Common myeloid progenitor, CD34-positive (primary cell): ENCODE data around the gene ZBTB46.

ENCODE experiments used
- CTCF ChIA-PET: fragments of 350-600 bp; sonication (Branson Sonifier 250); formaldehyde crosslinking; loops from one replicate; lab custom pipeline; 2021; ENCODE audit warnings: antibody characterized with exemption; lab: Charles Lee
- POLR2A ChIA-PET: fragments of 350-600 bp; sonication (Branson Sonifier 250); formaldehyde crosslinking; loops from one replicate; lab custom pipeline; 2021; ENCODE audit warnings: antibody characterized with exemption; lab: Charles Lee
- DNase-seq, 3 donors: peaks; one replicate each; pipeline versions ENCODE4 v3.0.0 to v3.0.0-alpha.2; 2013
- H3K27ac ChIP-seq, 2 experiments: 1 replicate in 1 of 2; 2 replicates in 1 of 2; pipeline ENCODE4 v1.7.0; 2013; ENCODE audit warnings: inconsistent platforms in 2 of 2, low read length in 2 of 2, mild to moderate bottlenecking in 2 of 2, low read depth in 1 of 2, moderate library complexity in 1 of 2; ENCODE audit not compliant: severe bottlenecking in 2 of 2, insufficient read depth in 1 of 2, poor library complexity in 1 of 2
- H3K27me3 ChIP-seq, 5 experiments: replicated peaks in 2 of 5; 1 replicate in 3 of 5; 2 replicates in 2 of 5; pipeline versions ENCODE4 v1.6.1 to v1.7.0; 2013; ENCODE audit warnings: low read length in 4 of 5, mild to moderate bottlenecking in 2 of 5, moderate library complexity in 2 of 5, inconsistent platforms in 1 of 5; ENCODE audit not compliant: insufficient read depth in 5 of 5, control insufficient read depth in 4 of 5
- H3K36me3 ChIP-seq, 4 experiments: 1 replicate in 2 of 4; 2 replicates in 2 of 4; pipeline versions ENCODE4 v1.6.1 to v1.7.0; 2013; ENCODE audit warnings: low read length in 3 of 4, control low read depth in 1 of 4, mild to moderate bottlenecking in 1 of 4; ENCODE audit not compliant: control insufficient read depth in 4 of 4, insufficient read depth in 4 of 4
- H3K4me1 ChIP-seq, 4 experiments: 1 replicate in 3 of 4; 2 replicates in 1 of 4; pipeline versions ENCODE4 v1.6.1 to v1.7.1; 2013; ENCODE audit warnings: low read length in 3 of 4, mild to moderate bottlenecking in 3 of 4, control low read depth in 1 of 4, inconsistent platforms in 1 of 4, moderate library complexity in 1 of 4; ENCODE audit not compliant: control insufficient read depth in 4 of 4, insufficient read depth in 4 of 4; ENCODE audit errors: control extremely low read depth in 1 of 4
- H3K4me3 ChIP-seq, 7 experiments: 1 replicate in 4 of 7; 2 replicates in 3 of 7; pipeline versions ENCODE4 v1.5.1 to v1.7.0; 2013; ENCODE audit warnings: mild to moderate bottlenecking in 7 of 7, low read length in 6 of 7, moderate library complexity in 6 of 7, inconsistent platforms in 2 of 7, low read depth in 2 of 7, control low read depth in 1 of 7; ENCODE audit not compliant: insufficient read depth in 4 of 7, control insufficient read depth in 1 of 7; ENCODE audit errors: extremely low read depth in 1 of 7
- H3K9me3 ChIP-seq, 5 experiments: 1 replicate in 4 of 5; 2 replicates in 1 of 5; pipeline versions ENCODE4 v1.6.1 to v1.7.1; 2013; ENCODE audit warnings: low read length in 4 of 5, mild to moderate bottlenecking in 2 of 5, inconsistent platforms in 1 of 5, low read depth in 1 of 5, moderate library complexity in 1 of 5; ENCODE audit not compliant: control insufficient read depth in 4 of 5, insufficient read depth in 2 of 5; ENCODE audit errors: control extremely low read depth in 1 of 5
- WGBS: methylation state at CpG from one replicate; pipeline ENCODE4 v1.1.5; 2013; ENCODE audit not compliant: insufficient coverage; 5-methylcytosine and 5-hydroxymethylcytosine counted together

The ZBTB46 gene

DNA sequence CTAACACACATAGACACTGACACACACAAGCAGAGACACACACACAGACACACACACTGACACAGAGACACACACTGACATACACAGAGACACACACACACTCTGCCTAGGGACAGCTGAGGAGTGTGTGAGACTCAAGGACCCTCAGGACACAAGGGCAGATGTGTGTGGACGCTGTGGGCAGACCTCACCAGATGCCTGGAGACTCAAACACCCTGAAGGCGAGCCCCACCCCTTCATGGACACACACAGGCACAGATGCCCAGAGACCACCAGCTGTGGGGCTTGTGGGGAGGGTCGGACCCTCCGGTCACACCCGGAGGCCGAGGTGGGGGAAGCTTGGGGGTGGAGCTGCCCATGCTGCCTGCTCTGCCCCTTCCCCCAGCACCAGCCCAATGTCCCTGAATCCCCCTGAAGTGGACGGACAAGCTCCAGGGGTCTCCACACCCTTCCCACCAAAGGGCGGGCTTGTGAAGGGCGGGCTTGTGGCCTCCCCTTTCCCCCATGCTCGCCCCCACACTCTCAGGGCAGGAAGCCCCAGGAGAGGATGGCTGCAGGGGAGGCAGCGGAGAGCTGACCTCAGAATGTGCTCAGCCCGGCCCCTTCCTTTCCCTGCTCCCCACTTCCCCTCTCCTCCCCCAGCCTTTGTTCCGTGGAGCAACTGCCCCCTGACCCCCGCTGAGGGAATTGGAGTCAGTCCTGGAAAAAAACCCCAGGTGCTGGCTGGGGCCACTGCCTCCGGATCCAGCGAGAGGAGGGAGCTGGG is 16.4 kb upstream of the ZBTB46 start:
- WGBS, result 3% methylated on average over 3 of the region's 16 CpGs
- ChIA-PET CTCF (interaction anchor here (0.7 to 1.8 kb wide), 3 partner anchors 12 to 310 kb away, joined by 3 to 5 read pairs (median 3); partner anchors contain the start of gene PTK6), POLR2A (interaction anchor here (1.2 kb wide), 1 partner anchor 12 kb away, joined by 8 read pairs; no protein-coding TSS in a partner anchor)
- Histone ChIP-seq H3K4me3 (peak overlapping the region in 6 of 7 experiments; percentile 8 to 48 (median 32)), H3K27me3 (no peaks in the 10 kb centered on the region), H3K9me3 (no peaks in the 10 kb centered on the region), H3K36me3 (no peaks in the 10 kb centered on the region), H3K4me1 (peaks cover 2 to 78% (median 73%) of the 10 kb centered on the region in 4 experiments), H3K27ac (peak overlapping the region in 1 of 2 experiments; percentile 34)
- peak in 2 of 3 donors; percentile 56 to 71 for DNase-seq

DNA sequence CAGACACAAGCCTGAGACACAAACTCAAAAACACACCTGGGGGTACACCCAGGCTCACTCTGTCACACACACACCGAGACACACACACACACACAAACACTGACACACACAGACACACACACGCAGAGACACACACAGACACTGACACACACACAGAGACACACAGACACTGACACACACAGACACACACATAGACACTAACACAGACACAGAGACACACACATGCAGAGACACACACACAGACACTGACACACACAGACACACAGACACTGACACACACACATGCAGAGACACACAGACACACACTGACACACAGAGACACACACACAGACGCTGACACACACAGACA is 15.8 kb upstream of the ZBTB46 start:
- POLR2A ChIA-PET, result no interaction called here
- Histone ChIP-seq H3K4me1 (peaks cover 2 to 82% (median 75%) of the 10 kb centered on the region in 4 experiments), H3K27me3 (no peaks in the 10 kb centered on the region), H3K36me3 (no peaks in the 10 kb centered on the region), H3K4me3 (peak overlapping the region in 4 of 7 experiments; percentile 19 to 69 (median 38)), H3K27ac (no peak overlapping the region), H3K9me3 (no peaks in the 10 kb centered on the region)
- CTCF ChIA-PET, result interaction anchor here (1.8 kb wide), 1 partner anchor 12 kb away, joined by 5 read pairs; no protein-coding TSS in a partner anchor
- no CpG with 5 or more reads among the region's 3 CpGs for WGBS
- DNase-seq, result no peak

DNA sequence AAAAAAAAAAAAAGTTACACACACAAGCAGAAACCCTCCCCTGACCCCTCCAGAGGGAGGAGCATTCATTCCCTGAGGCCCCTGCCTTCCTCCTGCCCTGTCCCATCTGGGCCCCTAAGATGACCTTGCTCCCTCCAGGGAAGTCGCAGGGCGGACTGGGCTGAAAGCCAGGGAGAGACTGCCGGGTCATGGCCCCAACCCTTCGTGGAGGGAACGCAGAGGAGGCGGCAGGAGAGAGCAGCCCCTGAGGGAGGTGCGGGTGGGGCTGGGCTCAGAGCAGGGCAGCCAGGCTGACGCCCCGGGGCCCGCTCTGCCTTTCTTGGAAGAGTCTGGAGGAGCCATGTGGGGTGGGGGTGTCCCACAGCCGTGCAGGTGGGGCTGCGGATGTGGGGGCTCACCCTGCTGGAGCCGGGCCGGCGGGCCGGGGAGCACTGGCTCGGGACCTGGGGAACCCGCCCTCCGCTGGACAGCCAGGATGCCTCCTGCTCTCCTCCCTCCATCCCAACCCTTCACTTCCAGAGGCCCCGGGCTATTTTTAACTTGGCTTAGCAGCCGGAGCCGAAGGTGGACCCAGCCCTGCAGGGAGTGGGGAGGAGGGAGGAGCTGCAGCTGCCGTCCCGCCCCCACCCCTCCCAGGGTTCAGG is 15.2 kb upstream of the ZBTB46 start:
- POLR2A ChIA-PET, result interaction anchor here (2.3 kb wide), 1 partner anchor 13 kb away, joined by 5 read pairs; no protein-coding TSS in a partner anchor
- WGBS, result 3% methylated on average over 7 of the region's 24 CpGs
- Histone ChIP-seq H3K4me3 (peak overlapping the region in 5 of 7 experiments; percentile 19 to 69 (median 48)), H3K27ac (no peak overlapping the region), H3K9me3 (no peaks in the 10 kb centered on the region), H3K36me3 (no peaks in the 10 kb centered on the region), H3K27me3 (no peaks in the 10 kb centered on the region), H3K4me1 (peaks cover 2 to 82% (median 76%) of the 10 kb centered on the region in 4 experiments)
- peak in 2 of 3 donors; percentile 52 to 67 for DNase-seq
- CTCF ChIA-PET, result interaction anchor here (1.1 kb wide), 1 partner anchor 12 kb away, joined by 3 read pairs; no protein-coding TSS in a partner anchor

DNA sequence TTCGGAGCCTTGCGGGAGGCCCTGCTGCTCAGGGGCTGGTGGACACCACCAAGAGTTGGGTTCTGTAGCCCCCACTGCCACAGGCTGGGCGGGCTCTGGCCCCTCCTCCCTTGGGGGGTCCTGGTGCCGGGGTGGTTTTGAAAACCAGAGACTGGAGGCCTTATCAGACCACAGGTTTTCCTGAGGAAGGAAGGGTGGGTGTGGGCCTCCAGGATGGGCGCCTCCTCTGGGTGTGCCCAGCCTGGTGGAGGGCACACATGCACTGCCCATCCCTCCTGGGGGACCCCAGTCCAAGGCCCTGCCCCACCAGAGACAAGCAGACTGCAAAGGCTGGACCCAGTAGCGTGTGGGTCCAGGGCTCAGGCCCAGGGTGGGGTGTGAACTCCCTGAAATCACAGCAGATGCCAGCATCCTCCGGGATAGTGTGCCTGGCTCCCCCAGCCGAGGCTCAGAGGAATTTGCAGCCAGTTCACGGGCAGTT is 13.5 kb upstream of the ZBTB46 start:
- Histone ChIP-seq H3K27ac (no peak overlapping the region), H3K36me3 (no peaks in the 10 kb centered on the region), H3K9me3 (no peaks in the 10 kb centered on the region), H3K4me1 (peaks cover 2 to 73% (median 67%) of the 10 kb centered on the region in 4 experiments), H3K4me3 (peak overlapping the region in 5 of 7 experiments; percentile 15 to 64 (median 50)), H3K27me3 (no peaks in the 10 kb centered on the region)
- WGBS, result 0% methylated on average over 6 of the region's 9 CpGs
- POLR2A ChIA-PET, result interaction anchor here (0.9 to 2.3 kb wide), 2 partner anchors 14 to 20 kb away, joined by 3 to 5 read pairs; no protein-coding TSS in a partner anchor
- DNase-seq, result peak in 1 of 3 donors; percentile 62
- CTCF ChIA-PET, result interaction anchor here (0.8 kb wide), 1 partner anchor 39 kb away, joined by 3 read pairs; no protein-coding TSS in a partner anchor

DNA sequence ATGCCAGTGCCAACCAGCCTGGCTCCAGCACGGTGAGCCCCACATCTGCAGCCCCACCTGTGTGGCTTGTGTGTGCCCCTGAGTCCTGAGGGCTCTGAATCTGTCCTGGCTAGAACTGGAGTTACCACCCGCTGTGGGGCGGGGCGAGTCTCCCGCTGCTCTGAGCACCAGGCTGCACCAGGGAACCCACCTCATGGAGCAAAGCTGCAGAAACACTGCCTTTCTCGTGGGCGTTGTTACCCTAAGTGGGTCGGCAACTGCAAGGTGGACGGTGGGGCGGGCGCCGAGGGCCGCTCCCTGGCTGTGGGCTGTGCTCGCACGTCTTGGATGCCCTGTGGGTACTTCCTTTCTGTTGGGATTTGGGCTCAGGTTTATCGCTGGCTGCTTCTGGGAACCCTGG is 12.7 kb upstream of the ZBTB46 start:
- WGBS, result 11% methylated on average over 16 of the region's 16 CpGs

DNA sequence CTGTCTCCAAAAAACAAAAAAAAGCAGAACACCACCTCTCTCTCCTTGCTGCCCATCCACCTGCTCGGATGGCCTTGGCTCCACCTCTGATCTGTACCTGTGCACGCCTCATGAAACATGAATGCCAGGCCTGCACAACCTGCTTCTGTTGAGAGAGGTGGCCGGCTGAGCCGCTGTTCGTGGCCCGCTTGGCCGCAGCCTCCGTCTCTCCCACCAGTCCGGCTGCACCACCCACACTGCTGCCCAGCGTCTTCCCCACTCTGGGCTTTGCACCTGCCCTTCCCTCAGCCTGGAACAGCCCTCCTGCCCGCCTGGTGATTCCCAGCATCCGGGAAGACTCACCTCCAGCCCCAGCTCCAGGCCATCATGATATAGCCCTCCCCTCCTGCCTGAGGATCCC is 12.2 kb upstream of the ZBTB46 start:
- no peaks in the 10 kb centered on the region for H3K27me3 ChIP-seq
- H3K4me1 ChIP-seq, result peaks cover 2 to 65% (median 63%) of the 10 kb centered on the region in 4 experiments
- H3K36me3 ChIP-seq, result no peaks in the 10 kb centered on the region
- no peak overlapping the region for H3K27ac ChIP-seq
- H3K4me3 ChIP-seq, result peak overlapping the region in 1 of 7 experiments; percentile 10
- ChIA-PET POLR2A (no interaction called here), CTCF (interaction anchor here (1.5 kb wide), 1 partner anchor 19 kb away, joined by 3 read pairs; no protein-coding TSS in a partner anchor)
- WGBS, result 95% methylated on average over 12 of the region's 12 CpGs
- no peak for DNase-seq
- no peaks in the 10 kb centered on the region for H3K9me3 ChIP-seq

More for the DNA sequence above, 12.7 kb upstream of the ZBTB46 start:
- Histone ChIP-seq H3K4me3 (peak overlapping the region in 4 of 7 experiments; percentile 10 to 64 (median 46)), H3K36me3 (no peaks in the 10 kb centered on the region), H3K9me3 (no peaks in the 10 kb centered on the region), H3K4me1 (peaks cover 2 to 71% (median 67%) of the 10 kb centered on the region in 4 experiments), H3K27me3 (no peaks in the 10 kb centered on the region), H3K27ac (no peak overlapping the region)
- ChIA-PET POLR2A (interaction anchor here (0.9 to 2.3 kb wide), 2 partner anchors 15 to 20 kb away, joined by 3 to 5 read pairs; no protein-coding TSS in a partner anchor), CTCF (interaction anchor here (0.8 to 1.5 kb wide), 2 partner anchors 19 to 38 kb away, joined by 3 read pairs; no protein-coding TSS in a partner anchor)
- DNase-seq, result peak in 1 of 3 donors; percentile 48
